ENCODE data around the gene MAGI1. TPM values are rescaled to one million over a fixed set of nuclear protein-coding genes. Genes with fewer than 3 reads are reported as not detected.
"Not testable (repeated sequence)": the region's sequence is repeated elsewhere in the genome, so short reads cannot be mapped to it uniquely, and the experiment has no call there.

The MAGI1 gene
- total and polyA plus RNA-seq, 2 donors (not counting 1 experiment from before 2014, with no cell fraction given): 0.10 to 0.22 TPM

DNA sequence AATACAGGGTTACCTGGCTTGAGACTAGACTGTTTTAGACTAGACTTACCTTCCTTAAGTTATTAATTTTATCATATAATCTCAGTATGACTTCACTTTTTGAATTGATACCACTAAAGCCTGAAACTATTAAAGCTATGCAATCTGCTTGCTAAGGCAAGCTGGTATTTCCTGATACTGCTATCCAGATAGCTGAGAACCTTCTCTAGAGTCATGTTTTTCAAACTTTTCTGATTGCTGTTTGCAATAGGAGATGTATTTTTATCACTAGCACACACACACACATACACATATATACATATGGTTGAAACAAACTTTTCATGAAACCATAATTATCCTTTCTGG lies 9.3 kb upstream of the MAGI1 start:
- Histone ChIP-seq H3K27ac (ENCODE audit: low read length in 2 of 2) (no peak overlapping the region), H3K27me3 (replicated peaks in 1 of 4; ENCODE audit: control extremely low read depth in 1 of 4, control insufficient read depth in 3 of 4, insufficient read depth in 4 of 4, low read length in 3 of 4) (no peaks in the 10 kb centered on the region), H3K36me3 (replicated peaks in 1 of 2; ENCODE audit: control extremely low read depth in 1 of 2, control insufficient read depth in 1 of 2, extremely low read depth in 1 of 2, insufficient read depth in 2 of 2, low read length in 1 of 2) (no peaks in the 10 kb centered on the region), H3K9ac (ENCODE audit: low read length) (no peak overlapping the region), H3K4me2 (replicated peaks; ENCODE audit: low read depth, low read length, poor library complexity, severe bottlenecking) (no peak overlapping the region), H4K20me1 (ENCODE audit: control insufficient read depth, insufficient read depth, low read length, poor library complexity, severe bottlenecking) (no peaks in the 10 kb centered on the region), H3K4me1 (ENCODE audit: control insufficient read depth in 2 of 2, insufficient read depth in 2 of 2, low read length in 2 of 2) (no peaks in the 10 kb centered on the region), H3K9me3 (ENCODE audit: control extremely low read depth in 1 of 3, control insufficient read depth in 2 of 3, insufficient read depth in 1 of 3, low read length in 2 of 3) (no peaks in the 10 kb centered on the region), H3K79me2 (ENCODE audit: control insufficient read depth, insufficient read depth, low read length) (no peaks in the 10 kb centered on the region), H3K4me3 (ENCODE audit: control extremely low read depth in 1 of 5, extremely low read depth in 1 of 5, insufficient read depth in 1 of 5, low read depth in 2 of 5, low read length in 4 of 5) (no peak overlapping the region), H2AFZ (ENCODE audit: insufficient read depth, low read depth, low read length, poor library complexity, severe bottlenecking) (no peak overlapping the region)
- DNase-seq (no peak), ATAC-seq (ENCODE audit: low read depth) (no peak)
- CTCF ChIA-PET: interaction anchor here (0.6 kb wide), 1 partner anchor 54 kb away, joined by 4 read pairs; no protein-coding TSS in a partner anchor
- intact Hi-C loops (cut with micrococcal nuclease): no loop called here
- Mint-ChIP-seq H3K4me3 (no peak overlapping the region), H3K27me3 (peaks cover 4% of the 10 kb centered on the region), H3K4me1 (no peaks in the 10 kb centered on the region), H3K9me3 (ENCODE audit: insufficient read depth) (peaks cover 2% of the 10 kb centered on the region), H3K27ac (no peak overlapping the region)
- POLR2A ChIA-PET: no interaction called here
- TF ChIP-seq EZH2 (IDR thresholded peaks at IDR 0.05; ENCODE audit: borderline replicate concordance, insufficient read depth, low read depth, low read length, poor library complexity, severe bottlenecking) (no peak), CTCF (IDR thresholded peaks at IDR 0.05) (no peak)

DNA sequence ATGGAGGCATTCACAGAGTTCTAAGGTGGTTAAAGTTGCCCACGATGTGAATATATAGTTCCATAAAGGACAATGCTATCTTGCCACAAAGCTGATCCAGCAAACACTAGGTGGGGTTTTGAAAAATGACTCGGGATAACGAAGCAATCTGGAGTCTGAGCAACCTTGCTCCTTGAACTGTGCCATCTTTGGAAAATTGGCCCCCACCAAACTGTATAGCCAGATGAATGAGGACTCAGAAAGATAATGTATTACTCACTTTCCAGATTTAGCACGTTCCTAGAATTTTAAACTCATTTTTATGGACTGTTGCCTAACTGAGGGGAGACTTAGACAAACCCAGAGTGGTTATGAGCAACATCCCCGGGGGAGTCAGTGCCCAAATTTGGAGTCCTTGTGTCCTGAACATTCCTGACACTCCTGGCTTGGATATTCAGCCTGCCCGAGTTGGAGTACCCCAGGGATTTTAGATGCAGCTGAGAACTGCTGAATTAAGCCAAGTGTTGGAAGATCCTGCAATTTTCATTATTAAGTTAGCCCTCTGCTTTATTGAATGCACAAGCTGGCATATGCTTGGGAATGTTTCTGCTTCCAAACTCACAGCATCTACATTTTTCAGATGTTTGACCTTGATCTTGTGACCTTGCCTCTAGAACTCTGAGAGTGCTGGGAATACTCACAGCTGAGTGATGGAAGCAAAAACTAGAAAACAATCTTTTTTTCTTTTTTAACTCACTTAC lies 8.8 kb upstream of the MAGI1 start:
- H2AFZ ChIP-seq (ENCODE audit: insufficient read depth, low read depth, low read length, poor library complexity, severe bottlenecking): no peak overlapping the region
- Mint-ChIP-seq H3K27ac (no peak overlapping the region), H3K27me3 (peaks cover 8% of the 10 kb centered on the region), H3K9me3 (ENCODE audit: insufficient read depth) (peaks cover 2% of the 10 kb centered on the region), H3K4me3 (no peak overlapping the region), H3K4me1 (no peaks in the 10 kb centered on the region)
- no peak overlapping the region for H3K4me2 ChIP-seq (replicated peaks; ENCODE audit: low read depth, low read length, poor library complexity, severe bottlenecking)
- H3K4me1 ChIP-seq (ENCODE audit: control insufficient read depth in 2 of 2, insufficient read depth in 2 of 2, low read length in 2 of 2): no peaks in the 10 kb centered on the region
- H4K20me1 ChIP-seq (ENCODE audit: control insufficient read depth, insufficient read depth, low read length, poor library complexity, severe bottlenecking): no peaks in the 10 kb centered on the region
- no peak overlapping the region for H3K9ac ChIP-seq (ENCODE audit: low read length)
- TF ChIP-seq EZH2 (IDR thresholded peaks at IDR 0.05; ENCODE audit: borderline replicate concordance, insufficient read depth, low read depth, low read length, poor library complexity, severe bottlenecking): no peak
- no peak for TF ChIP-seq CTCF (IDR thresholded peaks at IDR 0.05)
- H3K27ac ChIP-seq (ENCODE audit: low read length in 2 of 2): no peak overlapping the region
- ChIA-PET CTCF (interaction anchor here (0.6 kb wide), 1 partner anchor 55 kb away, joined by 4 read pairs; no protein-coding TSS in a partner anchor), POLR2A (no interaction called here)
- no peak for ATAC-seq (ENCODE audit: low read depth)
- H3K9me3 ChIP-seq (ENCODE audit: control extremely low read depth in 1 of 3, control insufficient read depth in 2 of 3, insufficient read depth in 1 of 3, low read length in 2 of 3): no peaks in the 10 kb centered on the region
- 68% methylated on average over 4 of the region's 6 CpGs for WGBS (ENCODE audit: insufficient coverage)
- no peaks in the 10 kb centered on the region for H3K27me3 ChIP-seq (replicated peaks in 1 of 4; ENCODE audit: control extremely low read depth in 1 of 4, control insufficient read depth in 3 of 4, insufficient read depth in 4 of 4, low read length in 3 of 4)
- H3K4me3 ChIP-seq (ENCODE audit: control extremely low read depth in 1 of 5, extremely low read depth in 1 of 5, insufficient read depth in 1 of 5, low read depth in 2 of 5, low read length in 4 of 5): no peak overlapping the region
- H3K36me3 ChIP-seq (replicated peaks in 1 of 2; ENCODE audit: control extremely low read depth in 1 of 2, control insufficient read depth in 1 of 2, extremely low read depth in 1 of 2, insufficient read depth in 2 of 2, low read length in 1 of 2): no peaks in the 10 kb centered on the region
- H3K79me2 ChIP-seq (ENCODE audit: control insufficient read depth, insufficient read depth, low read length): no peaks in the 10 kb centered on the region
- intact Hi-C loops (cut with micrococcal nuclease): no loop called here
- DNase-seq: no peak

- CTCF ChIA-PET; H3K9me3 ChIP-seq (ENCODE audit: control extremely low read depth in 1 of 3, control insufficient read depth in 2 of 3, insufficient read depth in 1 of 3, low read length in 2 of 3); H3K27ac ChIP-seq (ENCODE audit: low read length in 2 of 2); H3K9me3 Mint-ChIP-seq (ENCODE audit: insufficient read depth); H3K27me3 ChIP-seq (replicated peaks in 1 of 4; ENCODE audit: control extremely low read depth in 1 of 4, control insufficient read depth in 3 of 4, insufficient read depth in 4 of 4, low read length in 3 of 4); ATAC-seq (ENCODE audit: low read depth); H3K36me3 ChIP-seq (replicated peaks in 1 of 2; ENCODE audit: control extremely low read depth in 1 of 2, control insufficient read depth in 1 of 2, extremely low read depth in 1 of 2, insufficient read depth in 2 of 2, low read length in 1 of 2); H3K4me3 ChIP-seq (ENCODE audit: control extremely low read depth in 1 of 5, extremely low read depth in 1 of 5, insufficient read depth in 1 of 5, low read depth in 2 of 5, low read length in 4 of 5); H3K9ac ChIP-seq (ENCODE audit: low read length); H2AFZ ChIP-seq (ENCODE audit: insufficient read depth, low read depth, low read length, poor library complexity, severe bottlenecking); H3K4me2 ChIP-seq (replicated peaks; ENCODE audit: low read depth, low read length, poor library complexity, severe bottlenecking); POLR2A ChIA-PET; H3K4me1 ChIP-seq (ENCODE audit: control insufficient read depth in 2 of 2, insufficient read depth in 2 of 2, low read length in 2 of 2); H3K79me2 ChIP-seq (ENCODE audit: control insufficient read depth, insufficient read depth, low read length); H4K20me1 ChIP-seq (ENCODE audit: control insufficient read depth, insufficient read depth, low read length, poor library complexity, severe bottlenecking); DNase-seq; H3K27ac Mint-ChIP-seq; intact Hi-C loops (cut with micrococcal nuclease); H3K4me1 Mint-ChIP-seq; H3K4me3 Mint-ChIP-seq: not testable (repeated sequence)
- WGBS (ENCODE audit: insufficient coverage): 75% methylated on average over 2 of the region's 2 CpGs
- H3K27me3 Mint-ChIP-seq: peaks cover 14% of the 10 kb centered on the region
Observed at GRCh38 chr3:66046321-66046720, 7.6 kb upstream of the MAGI1 start.
